ENCODE data around the gene HAUS3. TPM values are rescaled to one million over a fixed set of nuclear protein-coding genes. Genes with fewer than 3 reads are reported as not detected.

Gene HAUS3
- total RNA-seq, 1 donor from 2014 or later, result 25.9 TPM

DNA sequence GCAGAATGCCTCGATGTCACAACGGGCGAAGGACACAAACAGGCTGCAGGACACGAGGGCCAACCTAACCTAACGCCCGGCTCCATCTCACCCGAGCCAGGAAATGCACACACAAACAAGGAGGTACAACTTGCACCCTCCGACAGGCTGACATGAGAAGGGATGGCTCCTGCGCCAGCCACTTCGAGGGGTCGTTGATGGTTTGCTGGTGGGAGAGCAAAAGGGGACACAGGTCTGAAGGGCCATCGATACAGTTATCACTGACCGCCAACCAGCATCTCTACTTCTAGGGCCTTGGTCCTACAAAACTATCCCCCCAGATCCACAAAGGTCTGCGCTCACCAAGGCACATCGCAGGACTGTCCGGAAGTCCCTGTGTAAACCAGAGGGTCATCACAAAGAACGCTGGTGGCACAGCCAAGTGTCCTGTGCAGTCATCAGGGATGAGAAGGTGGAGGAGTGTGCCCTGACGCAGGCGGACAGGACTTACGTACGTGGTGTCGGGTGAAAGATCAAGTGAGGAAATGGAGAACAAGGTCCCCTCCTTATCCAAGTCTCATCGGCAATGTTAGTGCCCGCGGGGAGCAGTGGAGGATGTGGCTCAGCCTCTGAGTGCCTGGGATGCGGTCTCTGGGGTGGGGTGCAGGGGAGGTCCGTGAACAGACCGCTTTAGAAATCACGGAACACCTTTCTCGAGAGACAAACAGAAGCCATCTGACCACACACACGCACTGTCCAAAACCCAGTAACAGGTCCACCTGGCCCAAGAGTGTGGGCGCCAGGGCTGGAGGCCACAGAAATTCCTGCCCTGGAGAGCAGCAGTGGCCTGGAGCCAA, 13.0 kb upstream of the HAUS3 start:
- intact Hi-C loops (cut with micrococcal nuclease), result no loop called here

- intact Hi-C loops (cut with micrococcal nuclease), result no loop called here
Observed at GRCh38 chr4:2253160-2254084, 11.5 kb upstream of the HAUS3 start.

- intact Hi-C loops (cut with micrococcal nuclease), result no loop called here
Observed at GRCh38 chr4:2252530-2253091, 10.7 kb upstream of the HAUS3 start.

- intact Hi-C loops (cut with micrococcal nuclease), result no loop called here
Observed at GRCh38 chr4:2251795-2252529, 10.0 kb upstream of the HAUS3 start.

- intact Hi-C loops (cut with micrococcal nuclease), result no loop called here
Observed at GRCh38 chr4:2251073-2251794, 9.3 kb upstream of the HAUS3 start.

GRCh38 chr4:2250357-2251072, 8.6 kb upstream of the HAUS3 start:
- intact Hi-C loops (cut with micrococcal nuclease), result no loop called here

DNA sequence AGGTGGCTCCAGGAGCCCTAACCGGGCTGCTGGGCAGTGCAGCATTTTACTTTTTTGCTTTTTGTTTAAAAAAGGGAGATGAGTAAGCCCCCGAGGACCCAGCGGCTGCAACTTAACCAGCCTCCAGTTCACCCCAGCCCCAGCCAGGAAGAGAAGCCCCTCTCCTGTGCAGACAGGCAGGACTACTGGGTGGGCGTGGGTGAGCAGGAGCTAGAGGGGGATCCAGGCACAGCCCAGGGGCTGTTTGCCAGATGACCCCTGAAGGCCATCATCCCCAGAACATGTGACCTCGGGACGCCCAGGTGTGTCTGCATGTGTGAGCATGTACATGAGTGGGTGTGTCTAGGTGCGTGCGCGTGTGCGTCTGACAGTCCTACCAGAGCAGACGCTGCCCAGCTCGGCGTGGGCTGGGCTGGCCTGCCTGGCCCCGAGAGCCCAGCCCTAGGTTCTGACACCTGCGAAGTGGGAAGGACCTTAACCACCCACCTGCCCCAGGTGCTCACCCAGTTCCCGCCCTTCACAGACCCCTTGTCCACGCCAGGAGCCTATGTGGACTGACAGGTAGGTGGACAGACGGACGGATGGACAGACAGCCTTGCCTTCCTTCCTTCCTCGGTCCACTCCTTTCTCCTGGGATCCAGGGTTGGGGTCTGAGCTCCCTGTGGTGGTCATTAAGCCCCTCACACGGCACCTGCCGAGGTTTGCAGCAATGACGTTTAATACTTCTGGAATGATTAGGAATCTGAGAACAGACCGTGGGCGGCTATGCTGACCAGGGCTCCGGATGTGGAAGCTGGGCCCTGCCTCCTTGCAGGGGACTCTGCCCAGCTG, 7.8 kb upstream of the HAUS3 start:
- intact Hi-C loops (cut with micrococcal nuclease), result no loop called here

GRCh38 chr4:2248821-2249261, 6.9 kb upstream of the HAUS3 start:
- intact Hi-C loops (cut with micrococcal nuclease), result no loop called here

GRCh38 chr4:2248044-2248780, 6.3 kb upstream of the HAUS3 start:
- intact Hi-C loops (cut with micrococcal nuclease), result no loop called here

GRCh38 chr4:2247128-2248043, 5.5 kb upstream of the HAUS3 start:
- intact Hi-C loops (cut with micrococcal nuclease), result no loop called here

- intact Hi-C loops (cut with micrococcal nuclease), result no loop called here
Observed at GRCh38 chr4:2246384-2247127, 4.6 kb upstream of the HAUS3 start.

- intact Hi-C loops (cut with micrococcal nuclease), result no loop called here
Observed at GRCh38 chr4:2245787-2246275, 3.9 kb upstream of the HAUS3 start.

DNA sequence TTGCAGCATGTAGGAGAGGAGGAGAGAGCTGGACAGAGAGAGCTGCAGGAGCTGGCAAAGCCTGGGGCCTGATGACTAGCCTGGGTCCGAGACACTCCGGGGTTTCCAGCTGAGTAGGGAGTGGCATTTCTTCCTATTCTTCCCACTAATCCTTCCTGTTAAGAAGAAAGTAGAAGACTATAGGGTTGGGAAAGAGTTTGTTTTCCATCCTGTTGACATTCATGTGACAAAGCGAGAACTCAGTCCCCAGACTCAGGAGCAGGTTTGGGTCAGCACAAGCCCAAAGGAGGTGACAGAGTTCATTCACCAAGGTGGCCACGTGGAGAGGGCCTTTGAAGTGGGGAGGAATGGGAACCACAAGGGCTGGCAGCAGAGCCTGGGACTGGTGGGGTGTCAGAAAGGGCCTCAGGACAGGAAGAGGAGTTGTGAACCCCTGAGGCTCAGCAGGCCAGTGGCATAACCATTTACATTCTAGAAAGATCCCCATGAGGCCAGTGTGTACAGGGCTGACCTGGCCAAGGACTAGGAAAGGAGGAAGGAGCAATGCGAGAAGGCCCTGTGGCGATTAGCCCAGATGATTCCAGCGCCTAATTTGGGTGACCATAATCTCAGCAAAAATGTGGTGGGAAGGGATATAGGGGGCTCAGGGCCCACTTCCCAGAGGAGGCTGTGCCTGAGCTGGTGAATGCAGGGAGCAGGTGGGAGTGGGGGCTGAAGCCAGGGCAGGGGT, 3.3 kb upstream of the HAUS3 start:
- intact Hi-C loops (cut with micrococcal nuclease), result no loop called here

DNA sequence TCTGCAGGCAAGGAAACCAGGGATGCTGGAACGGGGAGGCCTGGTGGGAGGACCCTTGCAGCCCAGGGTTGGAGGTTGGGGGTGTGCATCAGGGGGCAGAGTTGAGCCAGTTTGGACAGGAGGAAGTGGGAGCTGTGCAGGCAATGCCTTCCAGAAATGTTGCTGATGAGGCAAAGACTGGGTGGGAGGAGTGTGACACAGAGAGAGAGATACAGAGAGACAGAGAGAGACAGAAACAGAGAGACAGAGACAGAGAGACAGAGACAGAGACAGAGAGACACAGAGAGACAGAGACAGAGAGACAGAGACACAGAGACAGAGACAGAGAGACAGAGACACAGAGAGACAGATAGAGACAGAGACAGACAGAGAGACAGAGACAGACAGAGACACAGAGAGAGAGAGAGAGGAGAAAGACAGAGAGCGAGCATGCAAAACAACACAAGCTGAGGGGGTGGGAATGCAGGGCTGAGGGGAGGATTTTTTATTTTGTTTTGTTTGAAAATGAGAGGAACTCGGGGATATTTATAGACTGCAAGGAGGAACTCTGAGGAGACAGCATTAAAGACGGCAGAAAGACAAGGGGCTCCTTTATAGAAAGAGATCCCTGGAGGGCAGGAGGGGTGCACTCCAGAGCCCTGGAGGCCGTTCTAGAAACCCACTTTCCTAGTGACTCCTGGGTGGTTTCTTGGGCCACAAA, 1.9 kb upstream of the HAUS3 start:
- intact Hi-C loops (cut with micrococcal nuclease), result loop anchor here (2.0 to 5.0 kb wide), 7 partner anchors 71 to 1288 kb away; partner anchors contain the start of genes ADD1, HTT, HTT-AS and LRPAP1

DNA sequence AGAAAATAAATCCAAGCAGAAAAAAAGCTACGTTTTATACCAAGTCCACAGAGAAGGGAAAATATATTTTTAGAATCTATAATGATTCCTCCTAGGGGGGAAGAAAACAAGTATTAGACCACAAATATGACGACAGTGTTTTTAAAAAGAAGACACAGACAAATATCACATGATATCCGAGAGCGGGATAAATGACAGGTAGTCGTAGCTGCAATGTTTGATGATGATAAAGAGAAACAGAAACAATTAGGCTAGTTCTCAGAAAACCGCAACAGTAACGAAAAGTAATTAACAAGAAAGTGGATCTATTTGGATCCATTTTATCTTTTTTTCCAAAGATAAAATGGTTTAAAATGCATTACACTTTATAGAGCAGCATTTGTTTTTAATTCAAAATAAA, 918 bp downstream of the HAUS3 start:
- intact Hi-C loops (cut with micrococcal nuclease), result loop anchor here (5.0 kb wide), 3 partner anchors 199 to 1291 kb away; partner anchors contain the start of genes ADD1 and LRPAP1

All from T-helper 1 cell treated with Interleukin-12 subunit alpha and Interleukin-12 subunit beta and Interleukin-4 antibody, amounts not matched to agents 30 ng/mL and 1 ng/mL, for 36 hours (primary cell).